Panc1 (cell line): ENCODE results near the gene MRAS. TPM values are rescaled to one million over a fixed set of nuclear protein-coding genes. Genes with fewer than 3 reads are reported as not detected.

Experiments
- ATAC-seq: fragments of 200-7000 bp; cut with Tn5 transposase; 2 replicates; pipeline ENCODE4 v1.9.1; 2020; ENCODE audit warnings: mild to moderate bottlenecking, moderate library complexity
- BruUV-seq: library from RNA; stranded (reverse); fragments of 400-500 nt; replicated peaks from 2 replicates; lab custom pipeline; 2021; lab: Mats Ljungman, UMichigan
- CTCF ChIA-PET: fragments of 300-600 bp; sonication (Branson Sonifier 250); formaldehyde crosslinking; loops from one replicate; lab custom pipeline; 2022; ENCODE audit warnings: antibody characterized with exemption; lab: Charles Lee
- POLR2A ChIA-PET: fragments of 300-600 bp; sonication (Branson Sonifier 250); formaldehyde crosslinking; loops from one replicate; lab custom pipeline; 2022; ENCODE audit warnings: antibody characterized with exemption; lab: Charles Lee
- DNase-seq: peaks from one replicate; pipeline ENCODE4 v3.0.0-alpha.2; 2010; ENCODE audit warnings: low read depth, low spot score
- H3K27ac ChIP-seq: 2 replicates; pipeline ENCODE4 v1.5.1; 2011; ENCODE audit warnings: mild to moderate bottlenecking, low read length, inconsistent platforms
- H3K27me3 ChIP-seq: fragments of 200-500 bp; sonication (Bioruptor generic); 2 replicates; pipeline ENCODE4 v1.6.0; 2014; ENCODE audit warnings: low read length, inconsistent platforms; ENCODE audit not compliant: control insufficient read depth, insufficient read depth
- H3K36me3 ChIP-seq: fragments of 200-500 bp; sonication (Bioruptor generic); 2 replicates; pipeline ENCODE4 v1.5.1; 2014; ENCODE audit warnings: inconsistent platforms, mild to moderate bottlenecking, low read length, moderate library complexity; ENCODE audit not compliant: control insufficient read depth, insufficient read depth
- H3K4me1 ChIP-seq: 2 replicates; pipeline ENCODE4 v1.5.1; 2011; ENCODE audit warnings: inconsistent platforms, mild to moderate bottlenecking, low read length, moderate library complexity; ENCODE audit not compliant: control insufficient read depth, insufficient read depth
- H3K4me3 ChIP-seq, 2 experiments: 2 replicates each; pipeline ENCODE4 v1.5.1; 2011 to 2012; ENCODE audit warnings: low read depth in 2 of 2, low read length in 2 of 2, mild to moderate bottlenecking in 2 of 2, inconsistent platforms in 1 of 2, moderate library complexity in 1 of 2
- H3K9me3 ChIP-seq: fragments of 200-500 bp; sonication (Bioruptor generic); 2 replicates; pipeline ENCODE4 v1.5.1; 2014; ENCODE audit warnings: low read depth, mild to moderate bottlenecking, inconsistent platforms, low read length, moderate library complexity; ENCODE audit not compliant: control insufficient read depth, insufficient read depth
- POLR2AphosphoS5 ChIP-seq: IDR thresholded peaks from 2 replicates; pipeline ENCODE4 v1.6.1; 2012; ENCODE audit warnings: mild to moderate bottlenecking, low read depth, low read length, moderate library complexity
- SIN3A ChIP-seq: IDR thresholded peaks from 2 replicates; pipeline ENCODE4 v1.6.1; 2012; ENCODE audit warnings: low read depth, mild to moderate bottlenecking, low read length, moderate library complexity, borderline replicate concordance; ENCODE audit not compliant: insufficient read depth
- TCF7L2 ChIP-seq: IDR thresholded peaks from 2 replicates; pipeline ENCODE4 v1.6.1; 2011; ENCODE audit warnings: mild to moderate bottlenecking, low read depth, low read length, inconsistent platforms
- in situ Hi-C: cut with HindIII; loops from 2 replicates; pipeline ENCODE4 v1.10.0; 2016; ENCODE audit warnings: low sequenced_read_pairs, low pct_unique_long_range_greater_than_20kb
- intact Hi-C: fragments of 100-400 bp; cut with micrococcal nuclease; formaldehyde crosslinking; loops from one replicate; pipeline ENCODE4 v1.10.0; 2022; ENCODE audit not compliant: unreplicated experiment
- total RNA-seq: library from RNA; stranded (reverse); gene quantifications from one replicate; pipeline ENCODE4 v1.2.1, GENCODE V29; 2021; ENCODE audit not compliant: unreplicated experiment
- TF ChIP-seq, protein P1 (sequence below): fragments of 450-650 bp; IDR thresholded peaks from 2 replicates; pipeline ENCODE4 v1.5.1; 2017; ENCODE audit warnings: mild to moderate bottlenecking
- TF ChIP-seq, protein P2 (sequence below), 2 experiments: IDR thresholded peaks; 2 replicates each; pipeline ENCODE4 v1.6.1; 2011 to 2012; ENCODE audit warnings: low read depth in 2 of 2, control low read depth in 1 of 2, low read length in 1 of 2, mild to moderate bottlenecking in 1 of 2, moderate library complexity in 1 of 2; ENCODE audit not compliant: insufficient read depth in 1 of 2

The MRAS gene
- total RNA-seq, 1 experiment from 2014 or later, result 14.2 TPM

DNA sequence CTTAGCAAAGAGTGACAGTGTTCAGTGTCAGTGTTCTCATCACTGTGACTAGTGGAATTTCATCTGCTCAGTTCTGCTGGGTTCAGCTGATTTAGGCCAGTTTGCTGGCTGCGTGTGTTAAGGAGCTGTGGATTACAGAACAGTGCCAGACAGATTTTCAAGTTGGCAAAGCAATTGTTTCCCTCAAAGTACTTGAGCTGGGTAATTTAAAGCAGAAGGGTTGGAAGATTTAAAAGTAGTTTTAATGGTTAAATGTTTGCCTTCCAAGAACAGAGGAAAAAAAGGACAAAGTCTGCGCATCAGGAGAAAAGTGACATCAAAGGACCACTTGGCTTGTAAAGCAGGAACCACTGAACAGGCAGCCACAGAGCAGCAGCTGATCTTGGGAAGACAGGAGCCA, 94.7 kb downstream of the MRAS start:
- CTCF ChIA-PET, result no interaction called here

DNA sequence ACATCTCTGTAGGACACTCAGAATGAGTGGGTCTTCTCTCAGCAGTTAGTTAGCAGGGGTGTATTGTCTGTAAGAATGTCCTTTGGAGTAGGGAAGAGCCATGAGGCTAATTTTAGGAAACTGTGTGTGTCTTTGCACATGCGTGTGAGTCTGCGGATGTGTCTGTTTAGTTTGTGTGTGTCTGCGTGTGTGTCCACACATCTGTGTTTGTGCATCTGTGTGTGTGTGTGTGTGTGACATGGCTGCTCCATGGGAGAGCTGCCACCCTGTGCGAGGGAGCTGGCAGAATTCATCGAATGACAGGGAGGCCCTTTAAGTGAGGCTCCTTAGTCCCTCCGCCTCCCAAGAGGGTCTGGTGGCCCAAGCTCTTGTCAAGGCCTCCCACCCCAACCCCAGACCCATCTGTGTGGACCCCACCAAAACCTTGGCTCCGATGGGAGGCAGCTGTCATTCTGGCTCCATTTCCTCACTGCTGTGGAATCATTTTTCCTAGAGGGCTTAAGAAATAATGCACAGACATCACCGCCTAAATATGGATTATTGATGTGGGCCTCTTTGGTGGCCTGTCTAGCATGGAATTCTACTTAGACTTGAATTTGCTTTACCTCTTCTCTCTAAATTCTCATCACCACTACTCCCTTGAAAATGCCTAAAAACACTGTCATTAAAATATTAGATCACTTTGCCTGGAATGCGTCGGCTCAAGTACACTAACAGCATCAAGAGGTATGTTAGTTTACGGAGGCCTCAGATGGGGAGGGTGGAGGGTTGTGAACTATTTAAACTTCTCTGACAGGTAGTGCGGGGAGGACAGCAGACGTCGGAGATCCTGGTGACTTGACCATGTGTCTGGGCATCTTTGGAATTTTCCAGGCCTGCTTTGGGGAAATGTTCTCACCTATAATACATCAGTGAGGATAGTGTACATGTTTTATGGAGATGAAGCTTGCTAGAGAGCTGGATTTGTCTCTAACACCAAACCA, 95.4 kb downstream of the MRAS start:
- BruUV-seq, result no TSS peak
- TF ChIP-seq SIN3A (no peak), TCF7L2 (no peak)
- TF ChIP-seq, protein P1, sequence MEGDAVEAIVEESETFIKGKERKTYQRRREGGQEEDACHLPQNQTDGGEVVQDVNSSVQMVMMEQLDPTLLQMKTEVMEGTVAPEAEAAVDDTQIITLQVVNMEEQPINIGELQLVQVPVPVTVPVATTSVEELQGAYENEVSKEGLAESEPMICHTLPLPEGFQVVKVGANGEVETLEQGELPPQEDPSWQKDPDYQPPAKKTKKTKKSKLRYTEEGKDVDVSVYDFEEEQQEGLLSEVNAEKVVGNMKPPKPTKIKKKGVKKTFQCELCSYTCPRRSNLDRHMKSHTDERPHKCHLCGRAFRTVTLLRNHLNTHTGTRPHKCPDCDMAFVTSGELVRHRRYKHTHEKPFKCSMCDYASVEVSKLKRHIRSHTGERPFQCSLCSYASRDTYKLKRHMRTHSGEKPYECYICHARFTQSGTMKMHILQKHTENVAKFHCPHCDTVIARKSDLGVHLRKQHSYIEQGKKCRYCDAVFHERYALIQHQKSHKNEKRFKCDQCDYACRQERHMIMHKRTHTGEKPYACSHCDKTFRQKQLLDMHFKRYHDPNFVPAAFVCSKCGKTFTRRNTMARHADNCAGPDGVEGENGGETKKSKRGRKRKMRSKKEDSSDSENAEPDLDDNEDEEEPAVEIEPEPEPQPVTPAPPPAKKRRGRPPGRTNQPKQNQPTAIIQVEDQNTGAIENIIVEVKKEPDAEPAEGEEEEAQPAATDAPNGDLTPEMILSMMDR, result no peak
- no peaks in the 10 kb centered on the region for H3K27me3 ChIP-seq
- H3K36me3 ChIP-seq, result no peaks in the 10 kb centered on the region
- intact Hi-C loops (no loop called here), in situ Hi-C loops (no loop called here)
- no peak overlapping the region for H3K27ac ChIP-seq
- DNase-seq (no peak), ATAC-seq (no peak)
- H3K4me1 ChIP-seq, result peaks cover 3% of the 10 kb centered on the region; the same call in 1 of the 2 replicates
- H3K4me3 ChIP-seq, result no peak overlapping the region
- H3K9me3 ChIP-seq, result no peaks in the 10 kb centered on the region
- CTCF ChIA-PET, result no interaction called here
- POLR2A ChIA-PET, result no interaction called here

More for the DNA sequence above, 94.7 kb downstream of the MRAS start:
- peaks cover 3% of the 10 kb centered on the region; the same call in 1 of the 2 replicates for H3K4me1 ChIP-seq
- ATAC-seq, result no peak
- intact Hi-C loops (no loop called here), in situ Hi-C loops (no loop called here)
- no peak for DNase-seq
- TF ChIP-seq POLR2AphosphoS5, result no peak
- TF ChIP-seq SIN3A, result no peak
- no peak for TF ChIP-seq TCF7L2
- TF ChIP-seq, protein P2, sequence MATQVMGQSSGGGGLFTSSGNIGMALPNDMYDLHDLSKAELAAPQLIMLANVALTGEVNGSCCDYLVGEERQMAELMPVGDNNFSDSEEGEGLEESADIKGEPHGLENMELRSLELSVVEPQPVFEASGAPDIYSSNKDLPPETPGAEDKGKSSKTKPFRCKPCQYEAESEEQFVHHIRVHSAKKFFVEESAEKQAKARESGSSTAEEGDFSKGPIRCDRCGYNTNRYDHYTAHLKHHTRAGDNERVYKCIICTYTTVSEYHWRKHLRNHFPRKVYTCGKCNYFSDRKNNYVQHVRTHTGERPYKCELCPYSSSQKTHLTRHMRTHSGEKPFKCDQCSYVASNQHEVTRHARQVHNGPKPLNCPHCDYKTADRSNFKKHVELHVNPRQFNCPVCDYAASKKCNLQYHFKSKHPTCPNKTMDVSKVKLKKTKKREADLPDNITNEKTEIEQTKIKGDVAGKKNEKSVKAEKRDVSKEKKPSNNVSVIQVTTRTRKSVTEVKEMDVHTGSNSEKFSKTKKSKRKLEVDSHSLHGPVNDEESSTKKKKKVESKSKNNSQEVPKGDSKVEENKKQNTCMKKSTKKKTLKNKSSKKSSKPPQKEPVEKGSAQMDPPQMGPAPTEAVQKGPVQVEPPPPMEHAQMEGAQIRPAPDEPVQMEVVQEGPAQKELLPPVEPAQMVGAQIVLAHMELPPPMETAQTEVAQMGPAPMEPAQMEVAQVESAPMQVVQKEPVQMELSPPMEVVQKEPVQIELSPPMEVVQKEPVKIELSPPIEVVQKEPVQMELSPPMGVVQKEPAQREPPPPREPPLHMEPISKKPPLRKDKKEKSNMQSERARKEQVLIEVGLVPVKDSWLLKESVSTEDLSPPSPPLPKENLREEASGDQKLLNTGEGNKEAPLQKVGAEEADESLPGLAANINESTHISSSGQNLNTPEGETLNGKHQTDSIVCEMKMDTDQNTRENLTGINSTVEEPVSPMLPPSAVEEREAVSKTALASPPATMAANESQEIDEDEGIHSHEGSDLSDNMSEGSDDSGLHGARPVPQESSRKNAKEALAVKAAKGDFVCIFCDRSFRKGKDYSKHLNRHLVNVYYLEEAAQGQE (IDR thresholded peaks at IDR 0.05; ENCODE audit: insufficient read depth in 1 of 2, low read depth in 2 of 2, low read length in 1 of 2), result no peak
- TF ChIP-seq, protein P1, result no peak
- no peaks in the 10 kb centered on the region for H3K9me3 ChIP-seq
- H3K36me3 ChIP-seq, result no peaks in the 10 kb centered on the region
- no peak overlapping the region for H3K4me3 ChIP-seq
- no peak overlapping the region for H3K27ac ChIP-seq
- no peaks in the 10 kb centered on the region for H3K27me3 ChIP-seq
- POLR2A ChIA-PET, result no interaction called here
- no TSS peak for BruUV-seq
